Brain microvascular endothelial cell (primary cell): ENCODE results near the gene TMPRSS11D.

Experiments
- DNase-seq: peaks from one replicate; pipeline ENCODE4 v3.0.0-alpha.2; 2020
- H3K27ac ChIP-seq: fragments of 250-450 bp; sonication (Bioruptor Pico); 2 replicates; pipeline ENCODE4 v1.5.1; 2020; ENCODE audit warnings: mild to moderate bottlenecking, moderate library complexity
- H3K27me3 ChIP-seq: fragments of 250-450 bp; sonication (Bioruptor Pico); replicated peaks from 2 replicates; pipeline ENCODE4 v1.5.1; 2020; ENCODE audit warnings: mild to moderate bottlenecking
- H3K36me3 ChIP-seq: fragments of 250-450 bp; sonication (Bioruptor Pico); replicated peaks from 2 replicates; pipeline ENCODE4 v1.5.1; 2020; ENCODE audit warnings: mild to moderate bottlenecking
- H3K4me3 ChIP-seq: 2 replicates; pipeline ENCODE4 v1.5.1; 2011; ENCODE audit warnings: low read depth, mild to moderate bottlenecking, control low read depth, low read length, moderate library complexity
- in situ Hi-C: cut with HindIII; loops from 2 replicates; pipeline ENCODE4 v1.10.0; 2017; ENCODE audit warnings: low sequenced_read_pairs, low pct_ligation_motif_present
- TF ChIP-seq, protein P1 (sequence below): IDR thresholded peaks from 2 replicates; pipeline ENCODE4 v1.5.1; 2011; ENCODE audit warnings: low read depth, mild to moderate bottlenecking, moderate library complexity, low read length, control low read depth, inconsistent platforms; ENCODE audit errors: missing control alignments

Gene TMPRSS11D

DNA sequence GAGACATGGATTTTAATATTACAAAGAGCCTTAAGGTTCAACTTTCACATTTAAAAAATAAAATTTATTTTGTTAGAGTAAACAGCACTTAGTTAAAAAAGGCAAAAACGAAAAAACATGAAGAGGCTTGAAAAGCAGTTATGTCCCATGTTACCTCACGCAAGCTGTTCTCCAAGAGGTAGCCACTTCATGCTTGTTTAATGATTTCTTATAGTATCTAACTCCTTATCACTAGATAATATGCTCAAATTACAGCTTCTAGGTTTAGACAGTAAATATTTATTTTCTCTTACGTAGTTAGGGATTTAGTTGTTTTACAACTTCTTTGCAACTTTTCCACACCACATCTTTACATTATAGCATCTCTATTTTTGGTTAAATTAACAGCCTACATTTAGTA lies 27.8 kb upstream of the TMPRSS11D start:
- DNase-seq = no peak
- TF ChIP-seq, protein P1, sequence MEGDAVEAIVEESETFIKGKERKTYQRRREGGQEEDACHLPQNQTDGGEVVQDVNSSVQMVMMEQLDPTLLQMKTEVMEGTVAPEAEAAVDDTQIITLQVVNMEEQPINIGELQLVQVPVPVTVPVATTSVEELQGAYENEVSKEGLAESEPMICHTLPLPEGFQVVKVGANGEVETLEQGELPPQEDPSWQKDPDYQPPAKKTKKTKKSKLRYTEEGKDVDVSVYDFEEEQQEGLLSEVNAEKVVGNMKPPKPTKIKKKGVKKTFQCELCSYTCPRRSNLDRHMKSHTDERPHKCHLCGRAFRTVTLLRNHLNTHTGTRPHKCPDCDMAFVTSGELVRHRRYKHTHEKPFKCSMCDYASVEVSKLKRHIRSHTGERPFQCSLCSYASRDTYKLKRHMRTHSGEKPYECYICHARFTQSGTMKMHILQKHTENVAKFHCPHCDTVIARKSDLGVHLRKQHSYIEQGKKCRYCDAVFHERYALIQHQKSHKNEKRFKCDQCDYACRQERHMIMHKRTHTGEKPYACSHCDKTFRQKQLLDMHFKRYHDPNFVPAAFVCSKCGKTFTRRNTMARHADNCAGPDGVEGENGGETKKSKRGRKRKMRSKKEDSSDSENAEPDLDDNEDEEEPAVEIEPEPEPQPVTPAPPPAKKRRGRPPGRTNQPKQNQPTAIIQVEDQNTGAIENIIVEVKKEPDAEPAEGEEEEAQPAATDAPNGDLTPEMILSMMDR = no peak
- H3K36me3 ChIP-seq = no peaks in the 10 kb centered on the region
- no peaks in the 10 kb centered on the region for H3K27me3 ChIP-seq
- no peak overlapping the region for H3K27ac ChIP-seq
- in situ Hi-C loops = no loop called here
- no peak overlapping the region for H3K4me3 ChIP-seq

DNA sequence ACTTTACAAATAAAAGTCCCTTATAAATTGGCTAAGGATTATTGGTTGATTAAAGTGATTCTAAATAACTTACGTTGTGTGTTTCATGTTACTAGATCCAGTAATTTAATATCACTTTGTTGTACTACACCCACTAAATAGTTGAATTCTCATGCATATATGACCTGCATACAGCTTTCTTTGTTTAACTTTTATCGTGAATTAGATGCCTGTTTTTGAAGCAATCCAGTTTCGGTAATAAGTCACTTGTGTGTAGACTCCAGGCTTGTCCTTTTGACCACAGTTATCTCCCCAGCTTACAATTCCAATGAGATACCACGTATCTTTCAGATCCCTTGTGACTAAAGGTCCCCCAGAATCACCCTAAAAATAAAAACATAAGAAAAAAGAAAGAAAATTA lies 27.3 kb upstream of the TMPRSS11D start:
- Histone ChIP-seq H3K27ac (no peak overlapping the region), H3K36me3 (no peaks in the 10 kb centered on the region), H3K4me3 (no peak overlapping the region), H3K27me3 (no peaks in the 10 kb centered on the region)
- DNase-seq = no peak
- in situ Hi-C loops = no loop called here
- TF ChIP-seq, protein P1 = no peak

DNA sequence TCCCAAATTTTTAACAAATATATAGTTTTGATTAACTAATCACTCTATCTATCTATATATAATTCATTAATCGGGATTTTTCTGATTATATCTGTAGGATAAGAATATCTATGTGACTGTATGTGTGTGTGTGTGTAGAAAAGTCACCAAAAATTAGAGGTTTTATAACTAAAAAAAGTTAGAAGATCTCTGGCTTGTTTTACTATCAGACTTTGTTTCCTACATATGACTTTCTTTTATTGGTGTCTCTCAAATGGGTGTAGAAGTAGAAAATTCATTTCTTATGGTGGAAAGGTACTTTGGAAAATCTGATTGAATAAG lies 26.7 kb upstream of the TMPRSS11D start:
- H3K27ac ChIP-seq = no peak overlapping the region
- H3K36me3 ChIP-seq = no peaks in the 10 kb centered on the region
- in situ Hi-C loops = no loop called here
- no peak for DNase-seq
- no peak overlapping the region for H3K4me3 ChIP-seq
- TF ChIP-seq, protein P1 = no peak
- H3K27me3 ChIP-seq = no peaks in the 10 kb centered on the region

DNA sequence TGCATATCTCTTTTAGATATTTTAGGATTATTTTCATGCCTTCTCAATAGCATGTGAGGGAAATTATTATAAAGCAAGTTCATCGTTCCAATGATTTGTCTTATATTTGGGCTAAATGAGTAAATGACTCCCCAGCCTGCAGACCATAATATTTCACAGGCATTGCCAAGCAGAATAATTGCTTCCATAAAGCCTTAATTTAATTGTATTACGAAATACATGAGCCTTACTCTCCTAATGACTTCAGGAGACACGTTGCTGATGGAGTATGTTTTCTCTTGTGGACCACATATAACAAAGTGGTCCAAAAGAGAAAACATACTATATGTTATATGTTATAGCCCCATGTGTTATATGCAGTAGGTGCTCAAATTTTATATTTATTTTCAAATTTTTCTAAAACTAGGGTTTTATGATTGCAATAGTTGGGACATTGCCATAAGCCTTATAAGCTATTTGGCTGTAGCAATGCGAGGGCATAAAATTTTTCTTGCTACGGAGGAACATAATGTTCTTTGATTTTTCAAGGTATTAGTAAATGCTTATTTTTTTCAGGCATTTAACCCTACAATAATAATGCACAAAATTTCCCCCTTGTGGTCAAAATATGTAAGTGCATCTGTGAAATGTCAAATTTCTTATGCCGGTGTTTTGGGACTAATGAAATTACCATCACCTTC lies 26.2 kb upstream of the TMPRSS11D start:
- in situ Hi-C loops = no loop called here
- DNase-seq = no peak

DNA sequence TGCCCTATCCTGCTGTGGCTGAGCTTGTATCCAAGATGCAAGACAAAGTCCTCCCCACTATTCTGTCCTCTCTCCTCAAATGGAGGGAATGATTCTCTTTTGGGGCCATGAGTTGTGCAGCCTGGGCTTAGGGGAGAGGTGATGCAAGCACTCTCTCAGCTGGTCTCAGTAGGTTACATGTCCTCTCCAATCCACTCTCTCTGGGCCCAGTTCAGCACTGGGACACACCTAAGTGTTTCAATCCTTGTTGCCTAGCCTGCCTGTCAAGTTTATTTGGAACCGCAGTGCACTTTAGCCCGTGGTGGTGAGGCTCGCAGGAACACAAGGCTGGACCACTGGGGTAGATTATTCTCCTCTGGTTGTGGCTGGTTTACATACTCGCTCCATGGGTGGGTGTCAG lies 23.8 kb upstream of the TMPRSS11D start:
- TF ChIP-seq, protein P1 = no peak
- H3K4me3 ChIP-seq = no peak overlapping the region
- H3K27ac ChIP-seq = no peak overlapping the region
- in situ Hi-C loops = no loop called here
- H3K36me3 ChIP-seq = no peaks in the 10 kb centered on the region
- H3K27me3 ChIP-seq = no peaks in the 10 kb centered on the region
- no peak for DNase-seq

More for the DNA sequence above, 26.2 kb upstream of the TMPRSS11D start:
- no peak overlapping the region for H3K4me3 ChIP-seq
- no peaks in the 10 kb centered on the region for H3K36me3 ChIP-seq
- no peak overlapping the region for H3K27ac ChIP-seq
- TF ChIP-seq, protein P1 = peak; percentile 41
- no peaks in the 10 kb centered on the region for H3K27me3 ChIP-seq

DNA sequence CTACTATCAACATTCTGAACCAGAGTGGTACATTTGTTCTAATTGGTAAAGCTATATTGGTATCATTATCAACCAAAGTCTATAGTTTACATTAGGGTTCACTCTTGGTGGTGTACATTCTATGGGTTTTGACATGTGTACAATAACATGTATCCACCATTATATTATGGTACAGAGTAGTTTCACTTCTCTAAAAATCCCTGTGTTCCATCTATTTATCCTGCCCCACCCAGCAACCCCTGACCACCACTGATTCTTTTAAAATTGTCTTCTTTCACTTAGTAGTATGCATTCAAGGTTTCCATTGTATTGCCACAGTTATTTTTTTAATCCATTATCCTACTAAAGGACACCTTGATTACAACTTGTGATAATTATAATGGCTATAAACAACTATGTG lies 15.3 kb upstream of the TMPRSS11D start:
- no peak for DNase-seq
- in situ Hi-C loops = no loop called here
- Histone ChIP-seq H3K27ac (no peak overlapping the region), H3K4me3 (no peak overlapping the region), H3K27me3 (no peaks in the 10 kb centered on the region), H3K36me3 (no peaks in the 10 kb centered on the region)
- TF ChIP-seq, protein P1 = no peak
